ENCODE data around the gene ITGB2.
"Not testable (repeated sequence)": the region's sequence is repeated elsewhere in the genome, so short reads cannot be mapped to it uniquely, and the experiment has no call there.

ITGB2 gene

GRCh38 chr21:44884097-44884496, 36.6 kb downstream of the ITGB2 start:
- DNase-seq (ENCODE audit: low read depth) = no peak

GRCh38 chr21:44883250-44883649, 37.4 kb downstream of the ITGB2 start:
- DNase-seq (ENCODE audit: low read depth) = no peak

- DNase-seq (ENCODE audit: low read depth) = peak; percentile 75
These were observed 39.4 kb downstream of the ITGB2 start for GRCh38 chr21:44881198-44881872.

- peak; percentile 70 for DNase-seq (ENCODE audit: low read depth)
These were observed 40.1 kb downstream of the ITGB2 start for GRCh38 chr21:44880405-44881197.

GRCh38 chr21:44879238-44879637, 41.5 kb downstream of the ITGB2 start:
- DNase-seq (ENCODE audit: low read depth) = not testable (repeated sequence)

GRCh38 chr21:44878053-44878982, 42.4 kb downstream of the ITGB2 start:
- peak; percentile 73 for DNase-seq (ENCODE audit: low read depth)

GRCh38 chr21:44876849-44877575, 43.7 kb downstream of the ITGB2 start:
- no peak for DNase-seq (ENCODE audit: low read depth)

- peak; percentile 55 for DNase-seq (ENCODE audit: low read depth)
These were observed 45.4 kb downstream of the ITGB2 start for GRCh38 chr21:44875316-44875700.

GRCh38 chr21:44874497-44875315, 46.0 kb downstream of the ITGB2 start:
- DNase-seq (ENCODE audit: low read depth) = peak; percentile 60

- no peak for DNase-seq (ENCODE audit: low read depth)
These were observed 46.5 kb downstream of the ITGB2 start for GRCh38 chr21:44874240-44874496.

- peak; percentile 95 for DNase-seq (ENCODE audit: low read depth)
These were observed 47.1 kb downstream of the ITGB2 start, which contains the start of gene PTTG1IP for GRCh38 chr21:44873356-44874239. Gene PTTG1IP, minus strand, starts transcription at chr21:44873690. Its CDS starts 74 bp downstream, at chr21:44873616.

- peak; percentile 60 for DNase-seq (ENCODE audit: low read depth)
These were observed 47.9 kb downstream of the ITGB2 start for GRCh38 chr21:44872649-44873355.

GRCh38 chr21:44872323-44872648, 48.4 kb downstream of the ITGB2 start:
- DNase-seq (ENCODE audit: low read depth) = no peak

- DNase-seq (ENCODE audit: low read depth) = peak; percentile 89
These were observed 49.0 kb downstream of the ITGB2 start for GRCh38 chr21:44871576-44872269.

- DNase-seq (ENCODE audit: low read depth) = no peak
These were observed 49.8 kb downstream of the ITGB2 start for GRCh38 chr21:44870748-44871495.

GRCh38 chr21:44869781-44870747, 50.6 kb downstream of the ITGB2 start:
- DNase-seq (ENCODE audit: low read depth) = peak; percentile 98

- no peak for DNase-seq (ENCODE audit: low read depth)
These were observed 52.0 kb downstream of the ITGB2 start for GRCh38 chr21:44868707-44869106.

All from iris pigment epithelial cell (primary cell).